HCT116 (cell line): ENCODE results near the gene KLHDC3. TPM values are rescaled to one million over a fixed set of nuclear protein-coding genes. Genes with fewer than 3 reads are reported as not detected.

Source experiments
- ATAC-seq: fragments of 200-7000 bp; cut with Tn5 transposase; 2 replicates; pipeline ENCODE4 v1.9.1; 2020; ENCODE audit warnings: mild to moderate bottlenecking, moderate library complexity
- BruUV-seq: library from RNA; stranded (reverse); fragments of 400-500 nt; replicated peaks from 2 replicates; lab custom pipeline; 2021; lab: Mats Ljungman, UMichigan
- CTCF ChIA-PET: fragments of 300-600 bp; sonication (Branson Sonifier 250); formaldehyde crosslinking; loops from one replicate; lab custom pipeline; 2021; ENCODE audit warnings: antibody characterized with exemption; lab: Charles Lee
- POLR2A ChIA-PET: fragments of 300-600, 350-600 bp; sonication (Branson Sonifier 250); formaldehyde crosslinking; loops from one replicate; lab custom pipeline; 2021; ENCODE audit warnings: antibody characterized with exemption; lab: Charles Lee
- RAD21 ChIA-PET, 2 experiments: fragments of 300-600 bp; sonication (Branson Sonifier 250); formaldehyde crosslinking; loops; one replicate each; lab custom pipeline; 2023; ENCODE audit warnings: low total read pairs in 2 of 2; ENCODE audit not compliant: uncharacterized antibody in 2 of 2, unreplicated experiment in 2 of 2, low non-redundant PET in 1 of 2; lab: Charles Lee
- DNase-seq: peaks from one replicate; pipeline ENCODE4 v3.0.0-alpha.2; 2010; ENCODE audit warnings: low read depth, low spot score
- H2AFZ ChIP-seq: fragments of 200-600 bp; shearing (Covaris generic), sonication (generic); 2 replicates; pipeline ENCODE4 v1.6.1; 2017; ENCODE audit warnings: low read depth, mixed run types, mixed read lengths, antibody characterized with exemption, low read length; ENCODE audit not compliant: poor library complexity, severe bottlenecking
- H3K27ac ChIP-seq: 2 replicates; pipeline ENCODE4 v1.5.1; 2012; ENCODE audit warnings: low read depth, low read length
- H3K27me3 ChIP-seq: fragments of 200-600 bp; sonication (generic); 2 replicates; pipeline ENCODE4 v1.6.1; 2016; ENCODE audit warnings: mixed run types, low read length, mixed read lengths; ENCODE audit not compliant: insufficient read depth
- H3K36me3 ChIP-seq, 2 experiments: fragments of 200-500 bp in 1 of 2; fragments of 200-600 bp in 1 of 2; sonication (Bioruptor generic) in 1 of 2; sonication (generic) in 1 of 2; 2 replicates each; pipeline versions ENCODE4 v1.5.1 to v1.6.1; 2014 to 2016; ENCODE audit warnings: low read length in 2 of 2, inconsistent platforms in 1 of 2, mixed read lengths in 1 of 2, mixed run types in 1 of 2; ENCODE audit not compliant: insufficient read depth in 2 of 2, control insufficient read depth in 1 of 2
- H3K4me1 ChIP-seq, 2 experiments: fragments of 200-600 bp in 1 of 2; sonication (generic) in 1 of 2; 2 replicates each; pipeline versions ENCODE4 v1.5.1 to v1.6.1; 2012 to 2017; ENCODE audit warnings: low read length in 2 of 2, inconsistent platforms in 1 of 2, mild to moderate bottlenecking in 1 of 2, mixed read lengths in 1 of 2, mixed run types in 1 of 2, moderate library complexity in 1 of 2; ENCODE audit not compliant: insufficient read depth in 2 of 2, control insufficient read depth in 1 of 2
- H3K4me2 ChIP-seq: fragments of 200-600 bp; sonication (generic); 2 replicates; pipeline ENCODE4 v1.6.1; 2017; ENCODE audit warnings: mixed run types, low read length, mixed read lengths
- H3K4me3 ChIP-seq, 2 experiments: fragments of 200-600 bp in 1 of 2; sonication (generic) in 1 of 2; replicated peaks in 1 of 2; 2 replicates each; pipeline ENCODE4 v1.5.1; 2011 to 2016; ENCODE audit warnings: low read length in 2 of 2, control low read depth in 1 of 2, low read depth in 1 of 2, mild to moderate bottlenecking in 1 of 2, mixed read lengths in 1 of 2, mixed run types in 1 of 2
- H3K79me2 ChIP-seq: fragments of 200-600 bp; sonication (generic); 2 replicates; pipeline ENCODE4 v1.6.1; 2017; ENCODE audit warnings: mild to moderate bottlenecking, mixed run types, low read length, moderate library complexity, mixed read lengths; ENCODE audit not compliant: insufficient read depth
- H3K9ac ChIP-seq: fragments of 200-600 bp; sonication (generic); 2 replicates; pipeline ENCODE4 v1.6.1; 2016; ENCODE audit warnings: low read length, mixed read lengths
- H3K9me2 ChIP-seq: fragments of 200-600 bp; sonication (generic), shearing (Covaris generic); 2 replicates; pipeline ENCODE4 v1.6.1; 2017; ENCODE audit warnings: mixed run types, mild to moderate bottlenecking, moderate library complexity; ENCODE audit not compliant: insufficient read depth
- H3K9me3 ChIP-seq, 2 experiments: fragments of 200-500 bp in 1 of 2; fragments of 200-600 bp in 1 of 2; sonication (Bioruptor generic) in 1 of 2; sonication (generic) in 1 of 2; 2 replicates each; pipeline ENCODE4 v1.6.1; 2014 to 2017; ENCODE audit warnings: low read length in 2 of 2, mixed read lengths in 2 of 2, inconsistent platforms in 1 of 2, low read depth in 1 of 2, mild to moderate bottlenecking in 1 of 2, mixed run types in 1 of 2, moderate library complexity in 1 of 2; ENCODE audit not compliant: control insufficient read depth in 1 of 2, insufficient read depth in 1 of 2
- H4K20me1 ChIP-seq: fragments of 200-600 bp; sonication (generic), shearing (Covaris generic); 2 replicates; pipeline ENCODE4 v1.6.1; 2017; ENCODE audit warnings: mixed run types, mild to moderate bottlenecking, moderate library complexity; ENCODE audit not compliant: insufficient read depth
- EGR1 ChIP-seq: IDR thresholded peaks from 2 replicates; pipeline ENCODE4 v1.6.1; 2012; ENCODE audit warnings: low read depth
- ELF1 ChIP-seq: IDR thresholded peaks from 2 replicates; pipeline ENCODE4 v1.6.1; 2012; ENCODE audit warnings: low read depth, borderline replicate concordance
- EZH2 ChIP-seq: fragments of 200-600 bp; sonication (generic); IDR thresholded peaks from 2 replicates; pipeline ENCODE4 v1.6.1; 2017; ENCODE audit warnings: antibody characterized with exemption, mixed run types
- EZH2phosphoT487 ChIP-seq: fragments of 200-600 bp; IDR thresholded peaks from 2 replicates; pipeline ENCODE4 v1.6.1; 2018; ENCODE audit warnings: antibody characterized with exemption, borderline replicate concordance
- FOSL1 ChIP-seq: IDR thresholded peaks from 2 replicates; pipeline ENCODE4 v1.6.1; 2012; ENCODE audit warnings: low read depth
- JUND ChIP-seq: IDR thresholded peaks from 2 replicates; pipeline ENCODE4 v1.6.1; 2012
- POLR2A ChIP-seq: IDR thresholded peaks from 2 replicates; pipeline ENCODE4 v1.7.0; 2011; ENCODE audit warnings: borderline replicate concordance; ENCODE audit not compliant: insufficient read depth, insufficient read length; ENCODE audit errors: extremely low read depth
- POLR2AphosphoS5 ChIP-seq: IDR thresholded peaks from 2 replicates; pipeline ENCODE4 v1.6.1; 2011; ENCODE audit warnings: mild to moderate bottlenecking, low read depth, low read length, moderate library complexity
- SIN3A ChIP-seq: IDR thresholded peaks from 2 replicates; pipeline ENCODE4 v1.6.1; 2012; ENCODE audit warnings: low read depth
- SP1 ChIP-seq: IDR thresholded peaks from 2 replicates; pipeline ENCODE4 v1.6.1; 2012; ENCODE audit warnings: low read depth
- SRF ChIP-seq: IDR thresholded peaks from 2 replicates; pipeline ENCODE4 v1.6.1; 2012; ENCODE audit warnings: low read depth
- TCF7L2 ChIP-seq: IDR thresholded peaks from 2 replicates; pipeline ENCODE4 v1.7.0; 2011; ENCODE audit warnings: borderline replicate concordance, inconsistent platforms; ENCODE audit not compliant: insufficient read depth, insufficient read length; ENCODE audit errors: extremely low read depth
- YY1 ChIP-seq: IDR thresholded peaks from 2 replicates; pipeline ENCODE4 v1.6.1; 2011; ENCODE audit warnings: low read length, low read depth, moderate library complexity, mild to moderate bottlenecking; ENCODE audit not compliant: insufficient replicate concordance; ENCODE audit errors: extremely low read depth
- ZNF274 ChIP-seq: fragments of 200-500 bp; sonication (Bioruptor generic); IDR thresholded peaks from 2 replicates; pipeline ENCODE4 v1.6.1; 2014; ENCODE audit warnings: mild to moderate bottlenecking, low read depth, low read length, inconsistent platforms
- intact Hi-C: fragments of 100-400 bp; cut with micrococcal nuclease; formaldehyde crosslinking; loops from 2 replicates; pipeline ENCODE4 v1.10.0; 2022
- total RNA-seq: library from RNA; stranded (reverse); gene quantifications from one replicate; pipeline ENCODE4 v1.2.1, GENCODE V29; 2021; ENCODE audit not compliant: unreplicated experiment
- TF ChIP-seq, protein P1 (sequence below): IDR thresholded peaks from 2 replicates; pipeline ENCODE4 v1.6.1; 2011; ENCODE audit warnings: mild to moderate bottlenecking, low read length, moderate library complexity; ENCODE audit not compliant: insufficient replicate concordance; ENCODE audit errors: extremely low read depth
- TF ChIP-seq, protein P2 (sequence below), 3 experiments: fragments of 200-600 bp in 1 of 3; sonication (generic) in 1 of 3; IDR thresholded peaks in 2 of 3; conservative IDR thresholded peaks in 1 of 3; 2 replicates each; pipeline ENCODE4 v1.5.1; 2012 to 2017; ENCODE audit warnings: low read depth in 2 of 3, low read length in 2 of 3, antibody characterized with exemption in 1 of 3, borderline replicate concordance in 1 of 3, control low read depth in 1 of 3, mild to moderate bottlenecking in 1 of 3, mixed read lengths in 1 of 3, mixed run types in 1 of 3, moderate library complexity in 1 of 3; ENCODE audit not compliant: insufficient read depth in 1 of 3
- TF ChIP-seq, protein P3 (sequence below): IDR thresholded peaks from 2 replicates; pipeline ENCODE4 v1.6.1; 2012; ENCODE audit warnings: low read depth

Gene KLHDC3
- total RNA-seq, 1 experiment from 2014 or later, result 67.2 TPM

DNA sequence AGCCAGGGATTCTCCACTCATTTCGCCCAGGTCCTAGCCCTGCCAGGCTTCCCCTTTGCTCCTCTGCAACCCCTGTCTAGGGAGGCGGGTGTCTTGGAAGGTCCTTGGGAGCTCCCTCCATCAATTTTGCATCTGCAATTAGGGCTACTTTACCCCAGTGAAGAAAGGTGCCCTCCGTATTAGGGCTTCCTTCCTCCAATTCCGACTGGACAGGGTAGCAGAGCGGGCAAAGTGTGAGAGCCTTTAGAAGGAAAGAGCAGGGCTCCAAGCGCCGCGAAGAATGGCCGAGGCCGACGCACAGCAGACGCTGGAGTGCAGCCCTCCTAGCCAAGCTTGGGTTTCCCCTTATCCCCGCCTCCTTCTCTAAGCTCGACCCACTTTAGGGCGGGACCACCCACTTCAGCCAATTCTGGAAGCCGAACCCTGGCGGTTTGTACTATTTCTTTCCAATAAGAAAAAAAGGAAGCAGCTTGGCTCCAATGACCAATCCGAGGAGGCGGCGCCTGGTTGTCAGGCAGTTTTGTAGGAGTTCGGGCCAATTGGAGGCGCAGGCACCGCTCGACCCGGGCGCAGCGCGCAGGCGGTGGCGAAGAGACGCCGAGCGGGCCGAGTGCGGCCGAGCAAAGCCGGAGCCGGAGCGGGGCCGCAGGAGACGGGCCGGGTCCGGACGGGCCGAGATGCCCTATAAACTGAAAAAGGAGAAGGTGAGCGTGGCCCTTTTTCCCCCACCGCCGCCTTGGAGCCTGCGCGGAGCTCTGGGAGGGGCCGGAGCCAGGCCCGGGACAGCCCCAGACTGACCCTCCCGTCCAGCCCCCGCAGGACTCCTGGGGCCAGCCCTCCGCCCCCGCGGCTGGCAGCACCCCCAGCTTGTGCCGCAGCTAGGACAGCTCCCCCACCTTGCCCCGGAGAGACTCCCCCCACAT, 29.8 kb upstream of the KLHDC3 start, which contains the start of gene PPP2R5D:
Gene PPP2R5D, plus strand, starts transcription at position 570 of the 923 bp plus-strand sequence. Its CDS starts 108 bp downstream, at position 678.
- ChIA-PET POLR2A (interaction anchor here (0.6 to 1.8 kb wide), 17 partner anchors 10 to 190 kb away, joined by 3 to 14 read pairs (median 4); partner anchors contain the start of genes CNPY3, CUL7, KLC4 and KLHDC3), CTCF (interaction anchor here (1.1 to 1.5 kb wide), 4 partner anchors 12 to 30 kb away, joined by 3 to 12 read pairs (median 4); partner anchors contain the start of genes KLHDC3 and MEA1), RAD21 (interaction anchor here (0.5 to 0.7 kb wide), 2 partner anchors 14 to 55 kb away, joined by 3 read pairs; partner anchors contain the start of gene CNPY3 (in 1 of the 2))
- no peaks in the 10 kb centered on the region for H3K9me3 ChIP-seq
- H3K36me3 ChIP-seq, result peaks cover 0 to 3% of the 10 kb centered on the region in 2 experiments; a peak in 1 of 4 replicates
- H3K79me2 ChIP-seq, result peaks cover 31% of the 10 kb centered on the region
- H2AFZ ChIP-seq, result peak within 1 kb of the TSS; percentile 58
- H4K20me1 ChIP-seq, result no peaks in the 10 kb centered on the region
- peak within 1 kb of the TSS; percentile 93 for H3K4me2 ChIP-seq
- peak within 1 kb of the TSS; percentile 73 for H3K27ac ChIP-seq
- no peaks in the 10 kb centered on the region for H3K27me3 ChIP-seq
- H3K9me2 ChIP-seq, result no peaks in the 10 kb centered on the region
- DNase-seq (peak; percentile 97), ATAC-seq (peak; percentile 93)
- intact Hi-C loops, result no loop called here
- H3K9ac ChIP-seq, result peak within 1 kb of the TSS; percentile 82
- H3K4me3 ChIP-seq, result peak within 1 kb of the TSS; percentile 82 to 85
- peaks cover 6 to 27% of the 10 kb centered on the region in 2 experiments; a peak in 3 of 4 replicates for H3K4me1 ChIP-seq
- no TSS peak for BruUV-seq
- peak; percentile 56; the same call in 1 of the 2 replicates for TF ChIP-seq SRF
- peak; percentile 96 for TF ChIP-seq POLR2AphosphoS5
- TF ChIP-seq TCF7L2, result no peak
- peak; percentile 40; the same call in 1 of the 2 replicates for TF ChIP-seq SIN3A
- TF ChIP-seq EZH2phosphoT487, result no peak
- TF ChIP-seq, protein P1, sequence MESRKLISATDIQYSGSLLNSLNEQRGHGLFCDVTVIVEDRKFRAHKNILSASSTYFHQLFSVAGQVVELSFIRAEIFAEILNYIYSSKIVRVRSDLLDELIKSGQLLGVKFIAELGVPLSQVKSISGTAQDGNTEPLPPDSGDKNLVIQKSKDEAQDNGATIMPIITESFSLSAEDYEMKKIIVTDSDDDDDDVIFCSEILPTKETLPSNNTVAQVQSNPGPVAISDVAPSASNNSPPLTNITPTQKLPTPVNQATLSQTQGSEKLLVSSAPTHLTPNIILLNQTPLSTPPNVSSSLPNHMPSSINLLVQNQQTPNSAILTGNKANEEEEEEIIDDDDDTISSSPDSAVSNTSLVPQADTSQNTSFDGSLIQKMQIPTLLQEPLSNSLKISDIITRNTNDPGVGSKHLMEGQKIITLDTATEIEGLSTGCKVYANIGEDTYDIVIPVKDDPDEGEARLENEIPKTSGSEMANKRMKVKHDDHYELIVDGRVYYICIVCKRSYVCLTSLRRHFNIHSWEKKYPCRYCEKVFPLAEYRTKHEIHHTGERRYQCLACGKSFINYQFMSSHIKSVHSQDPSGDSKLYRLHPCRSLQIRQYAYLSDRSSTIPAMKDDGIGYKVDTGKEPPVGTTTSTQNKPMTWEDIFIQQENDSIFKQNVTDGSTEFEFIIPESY, result peak; percentile 23
- peak; percentile 79 for TF ChIP-seq EGR1
- TF ChIP-seq EZH2, result no peak
- no peak for TF ChIP-seq YY1
- TF ChIP-seq FOSL1, result no peak
- TF ChIP-seq SP1, result peak; percentile 60; the same call in 1 of the 2 replicates
- no peak for TF ChIP-seq JUND
- TF ChIP-seq POLR2A, result peak; percentile 85
- TF ChIP-seq, protein P2, sequence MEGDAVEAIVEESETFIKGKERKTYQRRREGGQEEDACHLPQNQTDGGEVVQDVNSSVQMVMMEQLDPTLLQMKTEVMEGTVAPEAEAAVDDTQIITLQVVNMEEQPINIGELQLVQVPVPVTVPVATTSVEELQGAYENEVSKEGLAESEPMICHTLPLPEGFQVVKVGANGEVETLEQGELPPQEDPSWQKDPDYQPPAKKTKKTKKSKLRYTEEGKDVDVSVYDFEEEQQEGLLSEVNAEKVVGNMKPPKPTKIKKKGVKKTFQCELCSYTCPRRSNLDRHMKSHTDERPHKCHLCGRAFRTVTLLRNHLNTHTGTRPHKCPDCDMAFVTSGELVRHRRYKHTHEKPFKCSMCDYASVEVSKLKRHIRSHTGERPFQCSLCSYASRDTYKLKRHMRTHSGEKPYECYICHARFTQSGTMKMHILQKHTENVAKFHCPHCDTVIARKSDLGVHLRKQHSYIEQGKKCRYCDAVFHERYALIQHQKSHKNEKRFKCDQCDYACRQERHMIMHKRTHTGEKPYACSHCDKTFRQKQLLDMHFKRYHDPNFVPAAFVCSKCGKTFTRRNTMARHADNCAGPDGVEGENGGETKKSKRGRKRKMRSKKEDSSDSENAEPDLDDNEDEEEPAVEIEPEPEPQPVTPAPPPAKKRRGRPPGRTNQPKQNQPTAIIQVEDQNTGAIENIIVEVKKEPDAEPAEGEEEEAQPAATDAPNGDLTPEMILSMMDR (IDR thresholded peaks at IDR 0.05 in 2 of 3, conservative IDR thresholded peaks at IDR 0.05 in 1 of 3; ENCODE audit: borderline replicate concordance in 1 of 3, insufficient read depth in 1 of 3, low read depth in 2 of 3, low read length in 2 of 3), result no peak
- no peak for TF ChIP-seq ZNF274
- TF ChIP-seq ELF1, result no peak
- TF ChIP-seq, protein P3, sequence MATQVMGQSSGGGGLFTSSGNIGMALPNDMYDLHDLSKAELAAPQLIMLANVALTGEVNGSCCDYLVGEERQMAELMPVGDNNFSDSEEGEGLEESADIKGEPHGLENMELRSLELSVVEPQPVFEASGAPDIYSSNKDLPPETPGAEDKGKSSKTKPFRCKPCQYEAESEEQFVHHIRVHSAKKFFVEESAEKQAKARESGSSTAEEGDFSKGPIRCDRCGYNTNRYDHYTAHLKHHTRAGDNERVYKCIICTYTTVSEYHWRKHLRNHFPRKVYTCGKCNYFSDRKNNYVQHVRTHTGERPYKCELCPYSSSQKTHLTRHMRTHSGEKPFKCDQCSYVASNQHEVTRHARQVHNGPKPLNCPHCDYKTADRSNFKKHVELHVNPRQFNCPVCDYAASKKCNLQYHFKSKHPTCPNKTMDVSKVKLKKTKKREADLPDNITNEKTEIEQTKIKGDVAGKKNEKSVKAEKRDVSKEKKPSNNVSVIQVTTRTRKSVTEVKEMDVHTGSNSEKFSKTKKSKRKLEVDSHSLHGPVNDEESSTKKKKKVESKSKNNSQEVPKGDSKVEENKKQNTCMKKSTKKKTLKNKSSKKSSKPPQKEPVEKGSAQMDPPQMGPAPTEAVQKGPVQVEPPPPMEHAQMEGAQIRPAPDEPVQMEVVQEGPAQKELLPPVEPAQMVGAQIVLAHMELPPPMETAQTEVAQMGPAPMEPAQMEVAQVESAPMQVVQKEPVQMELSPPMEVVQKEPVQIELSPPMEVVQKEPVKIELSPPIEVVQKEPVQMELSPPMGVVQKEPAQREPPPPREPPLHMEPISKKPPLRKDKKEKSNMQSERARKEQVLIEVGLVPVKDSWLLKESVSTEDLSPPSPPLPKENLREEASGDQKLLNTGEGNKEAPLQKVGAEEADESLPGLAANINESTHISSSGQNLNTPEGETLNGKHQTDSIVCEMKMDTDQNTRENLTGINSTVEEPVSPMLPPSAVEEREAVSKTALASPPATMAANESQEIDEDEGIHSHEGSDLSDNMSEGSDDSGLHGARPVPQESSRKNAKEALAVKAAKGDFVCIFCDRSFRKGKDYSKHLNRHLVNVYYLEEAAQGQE, result no peak
